PC-3 (cell line): ENCODE measurements around the gene TPRN. TPM values are rescaled to one million over a fixed set of nuclear protein-coding genes. Genes with fewer than 3 reads are reported as not detected.

ENCODE experiments used
- ATAC-seq: fragments of 200-7000 bp; cut with Tn5 transposase; 2 replicates; pipeline ENCODE4 v1.9.1; 2020; ENCODE audit warnings: mild to moderate bottlenecking, moderate library complexity
- BruUV-seq: library from RNA; stranded (reverse); fragments of 400-500 nt; replicated peaks from 2 replicates; lab custom pipeline; 2021; lab: Mats Ljungman, UMichigan
- CTCF ChIA-PET: fragments of 300-600 bp; sonication (Branson Sonifier 250); formaldehyde crosslinking; loops from one replicate; lab custom pipeline; 2022; ENCODE audit warnings: antibody characterized with exemption; lab: Charles Lee
- POLR2A ChIA-PET: fragments of 300-600 bp; sonication (Branson Sonifier 250); formaldehyde crosslinking; loops from one replicate; lab custom pipeline; 2022; ENCODE audit warnings: antibody characterized with exemption; ENCODE audit not compliant: unreplicated experiment; lab: Charles Lee
- DNase-seq: peaks from one replicate; pipeline ENCODE4 v3.0.0-alpha.2; 2015
- H2AFZ ChIP-seq: fragments of 300-600 bp; sonication (generic); 2 replicates; pipeline ENCODE4 v1.6.0; 2016; ENCODE audit warnings: antibody characterized with exemption, low read length
- H3F3A ChIP-seq: fragments of 300-600 bp; sonication (generic); one replicate; pipeline ENCODE4 v1.6.0; 2017; ENCODE audit warnings: antibody characterized with exemption, low read length, control low read depth, mild to moderate bottlenecking; ENCODE audit not compliant: unreplicated experiment
- H3K27ac ChIP-seq: fragments of 300-600 bp; sonication (generic); 2 replicates; pipeline ENCODE4 v1.5.1; 2016; ENCODE audit warnings: mild to moderate bottlenecking, low read length
- H3K27me3 ChIP-seq: fragments of 300-600 bp; sonication (generic); 2 replicates; pipeline ENCODE4 v1.6.1; 2016; ENCODE audit warnings: low read length, mixed read lengths
- H3K36me3 ChIP-seq: fragments of 300-600 bp; sonication (generic); 2 replicates; pipeline ENCODE4 v1.6.1; 2016; ENCODE audit warnings: low read depth, mixed run types, low read length, mixed read lengths
- H3K4me1 ChIP-seq: fragments of 300-600 bp; sonication (generic); 2 replicates; pipeline ENCODE4 v1.5.1; 2016; ENCODE audit warnings: low read length; ENCODE audit not compliant: insufficient read depth
- H3K4me2 ChIP-seq: fragments of 300-600 bp; sonication (generic); 2 replicates; pipeline ENCODE4 v1.6.0; 2016; ENCODE audit warnings: low read length
- H3K4me3 ChIP-seq: fragments of 300-600 bp; sonication (generic); 2 replicates; pipeline ENCODE4 v1.5.1; 2016; ENCODE audit warnings: mild to moderate bottlenecking, low read length, mixed read lengths
- H3K79me2 ChIP-seq: fragments of 300-600 bp; sonication (generic); 2 replicates; pipeline ENCODE4 v1.6.1; 2017; ENCODE audit warnings: low read length, mixed read lengths
- H3K9ac ChIP-seq: fragments of 300-600 bp; sonication (generic); 2 replicates; pipeline ENCODE4 v1.6.0; 2016; ENCODE audit warnings: mild to moderate bottlenecking, low read length
- H3K9me2 ChIP-seq: fragments of 300-600 bp; sonication (generic); replicated peaks from 2 replicates; pipeline ENCODE4 v1.6.1; 2016; ENCODE audit warnings: mixed run types, low read length, mixed read lengths
- H3K9me3 ChIP-seq: fragments of 300-600 bp; sonication (generic); 2 replicates; pipeline ENCODE4 v1.6.1; 2016; ENCODE audit warnings: low read length, mixed read lengths
- H4K20me1 ChIP-seq: fragments of 300-600 bp; sonication (generic); 2 replicates; pipeline ENCODE4 v1.6.1; 2016; ENCODE audit warnings: low read length, mixed read lengths
- EZH2 ChIP-seq: fragments of 300-600 bp; sonication (generic); IDR thresholded peaks from one replicate; pipeline ENCODE4 v1.6.1; 2017; ENCODE audit warnings: antibody characterized with exemption, mild to moderate bottlenecking, low read length; ENCODE audit not compliant: unreplicated experiment
- EZH2phosphoT487 ChIP-seq: fragments of 300-600 bp; sonication (generic); IDR thresholded peaks from 2 replicates; pipeline ENCODE4 v1.6.1; 2018; ENCODE audit warnings: mild to moderate bottlenecking, antibody characterized with exemption, low read length, borderline replicate concordance
- intact Hi-C: fragments of 100-400 bp; cut with micrococcal nuclease; formaldehyde crosslinking; loops from 2 replicates; pipeline ENCODE4 v1.9.0; 2023
- total RNA-seq: library from RNA; depleted of rRNA; stranded (reverse); fragments of >200 nt; gene quantifications from 2 replicates; pipeline ENCODE4 v1.2.3, GENCODE V29; 2014
- TF ChIP-seq, protein P1 (sequence below): fragments of 300-600 bp; sonication (generic); conservative IDR thresholded peaks from 2 replicates; pipeline ENCODE4 v1.5.1; 2017; ENCODE audit warnings: antibody characterized with exemption, low read depth, mild to moderate bottlenecking, low read length

The TPRN gene
- total RNA-seq, 1 experiment from 2014 or later: 11.3 TPM

DNA sequence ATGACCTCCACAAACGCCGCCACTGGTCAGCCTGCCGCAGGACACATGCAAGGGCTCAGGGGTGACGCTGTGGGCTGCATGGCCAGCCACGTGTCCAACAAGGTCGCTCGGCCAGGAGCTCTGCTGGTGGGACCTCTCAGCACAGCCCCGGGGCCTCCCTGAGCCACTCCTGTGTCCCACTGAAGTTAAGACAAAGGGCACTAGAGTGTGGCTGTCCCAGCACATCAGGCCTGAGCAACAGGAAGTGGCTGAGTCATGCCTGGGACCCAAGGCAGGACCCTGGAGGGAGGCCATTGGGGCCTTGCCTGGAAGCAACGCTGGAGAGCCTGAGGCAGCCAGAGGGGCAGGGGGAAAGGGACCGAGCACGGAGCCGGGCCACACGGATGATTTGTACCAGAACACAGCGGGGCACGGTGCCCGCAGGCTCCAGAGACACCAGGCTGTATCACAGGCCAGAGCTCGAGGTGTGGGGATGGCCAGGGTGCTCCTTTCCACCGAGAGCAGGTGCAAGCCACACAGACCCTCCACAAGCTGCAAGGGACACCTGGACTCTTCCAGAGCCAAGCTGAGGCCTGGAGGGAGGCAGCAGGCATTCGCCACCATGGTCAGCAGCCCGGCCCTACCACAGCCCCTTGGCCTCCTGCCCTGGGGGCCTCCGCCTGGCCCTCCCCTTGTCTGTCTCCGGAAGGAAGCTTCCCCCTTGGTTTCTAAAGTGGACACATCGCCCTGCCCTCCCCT is 22.2 kb downstream of the TPRN start:
- ATAC-seq (peak; percentile 39; the same call in 1 of the 2 replicates), DNase-seq (no peak)
- ChIA-PET POLR2A (interaction anchor here (0.6 kb wide), 1 partner anchor 49 kb away, joined by 3 read pairs; no protein-coding TSS in a partner anchor), CTCF (no interaction called here)
- H2AFZ ChIP-seq: no peak overlapping the region
- H3K4me2 ChIP-seq: no peak overlapping the region
- no peaks in the 10 kb centered on the region for H3K9me3 ChIP-seq
- intact Hi-C loops: no loop called here
- no peaks in the 10 kb centered on the region for H3F3A ChIP-seq
- TF ChIP-seq, protein P1, sequence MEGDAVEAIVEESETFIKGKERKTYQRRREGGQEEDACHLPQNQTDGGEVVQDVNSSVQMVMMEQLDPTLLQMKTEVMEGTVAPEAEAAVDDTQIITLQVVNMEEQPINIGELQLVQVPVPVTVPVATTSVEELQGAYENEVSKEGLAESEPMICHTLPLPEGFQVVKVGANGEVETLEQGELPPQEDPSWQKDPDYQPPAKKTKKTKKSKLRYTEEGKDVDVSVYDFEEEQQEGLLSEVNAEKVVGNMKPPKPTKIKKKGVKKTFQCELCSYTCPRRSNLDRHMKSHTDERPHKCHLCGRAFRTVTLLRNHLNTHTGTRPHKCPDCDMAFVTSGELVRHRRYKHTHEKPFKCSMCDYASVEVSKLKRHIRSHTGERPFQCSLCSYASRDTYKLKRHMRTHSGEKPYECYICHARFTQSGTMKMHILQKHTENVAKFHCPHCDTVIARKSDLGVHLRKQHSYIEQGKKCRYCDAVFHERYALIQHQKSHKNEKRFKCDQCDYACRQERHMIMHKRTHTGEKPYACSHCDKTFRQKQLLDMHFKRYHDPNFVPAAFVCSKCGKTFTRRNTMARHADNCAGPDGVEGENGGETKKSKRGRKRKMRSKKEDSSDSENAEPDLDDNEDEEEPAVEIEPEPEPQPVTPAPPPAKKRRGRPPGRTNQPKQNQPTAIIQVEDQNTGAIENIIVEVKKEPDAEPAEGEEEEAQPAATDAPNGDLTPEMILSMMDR: no peak
- TF ChIP-seq EZH2 (no peak), EZH2phosphoT487 (no peak)
- BruUV-seq: no TSS peak
- no peak overlapping the region for H3K4me3 ChIP-seq
- H3K79me2 ChIP-seq: no peaks in the 10 kb centered on the region
- H3K27ac ChIP-seq: no peak overlapping the region
- H3K9ac ChIP-seq: no peak overlapping the region
- H3K27me3 ChIP-seq: no peaks in the 10 kb centered on the region
- no peaks in the 10 kb centered on the region for H4K20me1 ChIP-seq
- H3K4me1 ChIP-seq: no peaks in the 10 kb centered on the region
- H3K36me3 ChIP-seq: no peaks in the 10 kb centered on the region
- no peaks in the 10 kb centered on the region for H3K9me2 ChIP-seq

DNA sequence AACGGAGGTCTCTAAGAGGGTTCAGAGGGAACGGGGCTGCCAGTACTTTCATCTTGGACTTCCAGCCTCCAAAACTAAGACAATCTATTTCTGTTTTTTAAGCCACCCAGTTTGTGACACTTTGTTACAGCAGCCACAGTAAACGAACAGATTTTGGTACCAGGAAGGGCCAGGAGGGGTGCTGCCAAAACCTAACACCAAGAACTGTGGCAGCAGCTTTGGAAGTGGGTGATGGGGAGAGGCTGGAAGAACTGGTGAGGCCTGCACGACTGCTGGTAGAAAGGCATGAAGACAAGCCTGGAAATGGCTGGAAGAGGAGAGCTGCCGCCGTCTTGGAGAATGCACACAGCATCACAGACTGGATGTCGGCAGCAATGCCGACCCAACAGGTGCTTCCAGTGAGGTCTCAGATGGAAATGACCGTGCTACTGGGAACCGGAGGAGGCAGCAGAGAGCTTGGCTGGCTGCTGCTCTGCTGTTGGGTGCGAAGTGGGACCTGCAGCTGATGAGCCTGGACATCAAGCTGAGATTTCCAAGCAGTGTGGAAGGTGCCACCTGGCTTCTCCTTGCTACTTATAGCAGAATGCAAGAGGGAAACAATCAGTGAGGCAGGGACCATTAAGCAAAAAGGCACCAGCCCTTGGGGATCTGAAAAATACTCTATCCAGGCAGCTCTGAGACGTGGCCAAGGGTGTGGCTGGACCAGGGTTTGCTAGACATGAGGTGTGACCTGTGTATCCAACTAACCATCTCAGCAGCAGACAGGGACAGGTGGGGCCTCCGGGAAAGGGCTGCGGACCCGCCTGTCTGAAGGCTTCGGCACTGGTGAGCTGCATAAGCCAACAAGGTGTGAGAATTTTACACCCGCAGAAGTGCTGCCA is 24.0 kb downstream of the TPRN start:
- POLR2A ChIA-PET: interaction anchor here (0.6 kb wide), 1 partner anchor 26 kb away, joined by 27 read pairs; no protein-coding TSS in a partner anchor
- Histone ChIP-seq H3K27ac (no peak overlapping the region), H3K9me2 (no peaks in the 10 kb centered on the region), H3K27me3 (no peaks in the 10 kb centered on the region), H3F3A (no peaks in the 10 kb centered on the region), H2AFZ (no peak overlapping the region), H3K4me2 (no peak overlapping the region), H3K9me3 (no peaks in the 10 kb centered on the region), H3K36me3 (no peaks in the 10 kb centered on the region), H4K20me1 (no peaks in the 10 kb centered on the region), H3K79me2 (no peaks in the 10 kb centered on the region), H3K9ac (no peak overlapping the region), H3K4me3 (no peak overlapping the region), H3K4me1 (no peaks in the 10 kb centered on the region)
- no TSS peak for BruUV-seq
- CTCF ChIA-PET: no interaction called here
- peak; percentile 74 for ATAC-seq
- peak; percentile 53 for DNase-seq
- intact Hi-C loops: no loop called here
- TF ChIP-seq, protein P1: peak; percentile 60
- TF ChIP-seq EZH2phosphoT487: no peak
